Skeletal muscle cell (primary cell): ENCODE data around the gene OASL.

Experiments
- DNase-seq: peaks from one replicate; pipeline ENCODE4 v3.0.0-alpha.2; 2010; ENCODE audit warnings: low read depth
- H3K4me3 ChIP-seq: 2 replicates; pipeline ENCODE4 v1.5.1; 2011; ENCODE audit warnings: low read depth, mild to moderate bottlenecking, control low read depth, low read length, moderate library complexity

OASL gene

DNA sequence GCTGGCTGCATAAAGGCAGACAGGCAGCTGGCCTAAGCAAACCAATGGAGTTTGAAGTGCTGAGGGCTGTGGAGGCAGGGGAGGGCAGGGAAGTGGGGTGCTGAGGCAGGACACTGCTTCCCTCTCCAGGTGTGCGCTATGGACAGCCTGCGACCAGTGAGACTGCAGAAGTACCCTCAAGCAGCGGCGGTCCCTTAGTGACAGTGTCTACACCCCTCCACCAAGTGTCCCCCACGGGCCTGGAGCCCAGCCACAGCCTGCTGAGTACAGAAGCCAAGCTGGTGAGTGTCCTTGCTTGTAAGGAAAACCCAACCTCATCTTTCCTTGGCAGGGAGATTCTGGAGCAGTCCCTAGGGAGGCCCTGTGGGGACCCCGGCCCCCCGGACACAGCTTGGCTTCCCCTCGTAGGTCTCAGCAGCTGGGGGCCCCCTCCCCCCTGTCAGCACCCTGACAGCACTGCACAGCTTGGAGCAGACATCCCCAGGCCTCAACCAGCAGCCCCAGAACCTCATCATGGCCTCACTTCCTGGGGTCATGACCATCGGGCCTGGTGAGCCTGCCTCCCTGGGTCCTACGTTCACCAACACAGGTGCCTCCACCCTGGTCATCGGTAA lies 42.8 kb downstream of the OASL start:
- no peak for DNase-seq
- H3K4me3 ChIP-seq = no peak overlapping the region

- H3K4me3 ChIP-seq = no peak overlapping the region
- DNase-seq = no peak
Measured at GRCh38 chr12:120994589-120995337, 44.3 kb downstream of the OASL start.

- no peak for DNase-seq
- H3K4me3 ChIP-seq = no peak overlapping the region
Measured at GRCh38 chr12:120994059-120994458, 45.0 kb downstream of the OASL start.

DNA sequence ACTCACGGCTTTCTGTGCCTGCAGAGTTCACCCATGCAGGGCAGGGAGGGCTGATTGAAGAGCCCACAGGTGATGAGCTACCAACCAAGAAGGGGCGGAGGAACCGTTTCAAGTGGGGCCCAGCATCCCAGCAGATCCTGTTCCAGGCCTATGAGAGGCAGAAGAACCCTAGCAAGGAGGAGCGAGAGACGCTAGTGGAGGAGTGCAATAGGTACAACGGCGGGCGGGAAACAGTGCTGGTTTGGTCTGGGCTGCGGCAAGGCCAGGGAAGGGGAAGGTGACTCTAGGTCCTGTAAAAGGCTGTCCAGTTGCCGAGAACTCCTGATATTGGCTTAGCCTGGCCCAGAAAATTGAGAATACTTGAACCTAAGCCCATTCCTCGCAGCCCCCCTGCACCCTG lies 45.5 kb downstream of the OASL start:
- DNase-seq = no peak
- no peak overlapping the region for H3K4me3 ChIP-seq

DNA sequence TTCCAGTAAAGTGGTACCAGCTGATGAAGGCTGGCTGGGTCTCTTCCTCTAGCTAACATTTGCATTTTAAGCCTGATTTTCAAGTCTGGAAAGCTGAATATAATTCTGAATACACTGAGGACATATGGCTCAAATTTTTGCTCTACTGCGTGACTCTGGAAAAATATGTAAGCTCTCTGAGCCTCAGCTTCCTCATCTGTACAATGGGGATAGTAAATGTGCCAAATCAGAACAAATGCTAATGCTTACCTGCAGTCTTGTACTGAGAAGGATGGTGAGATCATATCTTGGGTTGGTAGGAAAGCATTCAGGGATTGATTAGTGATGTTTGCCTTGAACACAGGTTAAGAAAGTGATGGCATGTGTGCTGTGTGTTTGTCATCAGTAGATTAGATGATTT lies 46.1 kb downstream of the OASL start:
- DNase-seq = no peak

DNA sequence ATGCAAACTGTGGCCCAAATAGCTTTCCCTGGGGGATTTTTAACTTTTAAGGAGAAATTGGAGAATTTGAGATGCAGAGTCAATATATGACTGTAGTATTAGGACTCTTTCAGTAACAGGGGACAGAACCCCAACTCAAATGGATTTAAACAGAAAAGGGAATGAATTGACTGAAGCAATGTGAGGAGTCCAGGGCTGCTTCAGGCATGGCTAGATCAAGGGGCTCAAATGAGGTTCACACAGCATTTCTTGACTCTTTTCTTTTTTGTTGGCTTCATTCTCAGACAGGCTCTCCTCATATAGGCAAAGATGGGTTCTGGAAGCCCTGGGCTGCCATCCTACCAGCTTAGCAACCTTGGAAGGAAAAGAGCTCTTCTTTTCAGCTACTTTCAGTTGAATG lies 47.1 kb downstream of the OASL start:
- H3K4me3 ChIP-seq = no peak overlapping the region
- no peak for DNase-seq

More for the DNA sequence above, 46.1 kb downstream of the OASL start:
- H3K4me3 ChIP-seq = no peak overlapping the region

DNA sequence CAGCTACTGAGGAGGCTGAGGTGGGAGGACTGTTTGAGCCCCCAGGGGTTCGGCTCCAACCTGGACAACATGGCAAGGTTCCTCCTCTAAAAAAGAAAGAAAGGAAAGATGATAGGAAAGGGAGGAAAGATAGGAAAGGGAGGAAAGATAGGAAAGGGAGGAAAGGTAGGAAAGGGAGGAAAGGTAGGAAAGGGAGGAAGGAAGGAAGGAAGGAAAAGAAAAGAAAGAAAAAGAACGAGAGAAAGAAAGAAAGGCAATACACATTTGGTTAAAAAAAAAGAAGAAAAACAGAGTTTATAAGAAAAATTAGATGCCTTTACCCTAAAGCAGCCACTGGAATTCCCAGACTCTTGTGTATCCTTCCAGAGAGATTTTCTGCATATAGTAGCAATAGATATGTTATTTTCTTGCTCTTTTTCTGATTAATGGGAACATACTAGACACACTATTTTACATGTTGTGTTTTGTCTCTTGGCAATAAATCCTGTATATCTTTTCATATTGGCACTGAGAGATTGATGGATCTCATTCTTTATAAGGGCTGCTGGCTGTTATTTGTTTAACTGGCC lies 48.5 kb downstream of the OASL start:
- no peak overlapping the region for H3K4me3 ChIP-seq
- no peak for DNase-seq

DNA sequence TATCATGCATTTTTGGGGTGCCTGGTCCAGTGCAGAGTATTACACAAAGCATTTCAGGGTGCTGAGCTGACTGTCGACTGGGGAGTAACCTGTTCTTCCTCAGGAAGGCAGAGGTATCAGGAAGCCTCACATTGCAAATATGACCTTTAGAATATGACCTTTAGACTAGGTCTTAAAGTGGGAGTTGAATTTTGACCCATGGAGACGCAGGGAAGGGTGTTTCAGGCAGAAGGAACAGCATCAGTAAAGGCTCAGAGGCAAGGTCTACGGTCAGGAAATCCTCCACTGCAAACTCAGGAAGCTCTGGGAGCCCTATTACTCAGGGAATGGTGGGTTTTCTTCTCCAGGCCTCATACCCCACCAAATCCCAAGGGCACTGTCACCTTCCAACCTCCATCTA lies 49.4 kb downstream of the OASL start:
- no peak for DNase-seq
- H3K4me3 ChIP-seq = no peak overlapping the region

DNA sequence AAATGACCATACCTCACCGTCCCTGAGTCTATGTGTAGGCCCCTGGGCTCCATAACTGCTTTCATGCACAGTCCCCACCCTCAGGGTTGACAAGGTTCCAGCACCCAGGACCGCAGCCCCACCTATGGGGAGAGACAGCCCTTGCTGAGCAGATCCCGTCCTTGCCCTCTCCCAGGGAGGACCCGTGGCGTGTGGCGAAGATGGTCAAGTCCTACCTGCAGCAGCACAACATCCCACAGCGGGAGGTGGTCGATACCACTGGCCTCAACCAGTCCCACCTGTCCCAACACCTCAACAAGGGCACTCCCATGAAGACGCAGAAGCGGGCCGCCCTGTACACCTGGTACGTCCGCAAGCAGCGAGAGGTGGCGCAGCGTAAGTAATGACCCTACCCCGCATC lies 50.4 kb downstream of the OASL start:
- no peak for DNase-seq
- H3K4me3 ChIP-seq = no peak overlapping the region

GRCh38 chr12:120988234-120988633 lies 50.8 kb downstream of the OASL start:
- DNase-seq = no peak
- no peak overlapping the region for H3K4me3 ChIP-seq

DNA sequence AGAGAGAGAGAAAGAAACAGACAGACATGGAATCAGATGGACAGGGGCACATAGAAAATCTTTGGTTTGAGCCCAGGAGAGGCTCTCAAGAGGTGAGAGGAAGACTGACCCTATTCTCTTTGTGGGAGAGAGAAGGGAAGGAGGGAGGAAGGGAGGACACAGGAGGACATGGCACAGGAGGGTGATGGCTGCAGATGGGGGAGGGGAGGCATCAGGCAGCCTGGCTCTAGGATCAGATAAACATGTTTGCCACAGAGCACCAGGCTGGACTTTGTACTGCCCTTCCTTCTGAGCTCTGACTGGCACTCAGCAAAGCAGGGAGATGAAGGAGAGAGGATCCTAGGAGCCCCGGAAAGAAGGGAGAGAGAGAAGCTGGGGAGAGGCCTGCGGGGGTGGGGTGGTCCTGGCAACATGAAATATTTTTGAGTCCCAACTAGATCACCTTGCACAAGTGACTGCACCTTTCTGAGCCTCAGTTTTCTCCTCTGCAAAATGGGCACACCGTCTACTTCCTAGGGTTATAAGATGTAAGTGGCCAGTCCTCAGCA lies 54.6 kb downstream of the OASL start:
- no peak overlapping the region for H3K4me3 ChIP-seq
- DNase-seq = no peak

- no peak for DNase-seq
- H3K4me3 ChIP-seq = no peak overlapping the region
Measured at GRCh38 chr12:120983759-120984158, 55.3 kb downstream of the OASL start.

DNA sequence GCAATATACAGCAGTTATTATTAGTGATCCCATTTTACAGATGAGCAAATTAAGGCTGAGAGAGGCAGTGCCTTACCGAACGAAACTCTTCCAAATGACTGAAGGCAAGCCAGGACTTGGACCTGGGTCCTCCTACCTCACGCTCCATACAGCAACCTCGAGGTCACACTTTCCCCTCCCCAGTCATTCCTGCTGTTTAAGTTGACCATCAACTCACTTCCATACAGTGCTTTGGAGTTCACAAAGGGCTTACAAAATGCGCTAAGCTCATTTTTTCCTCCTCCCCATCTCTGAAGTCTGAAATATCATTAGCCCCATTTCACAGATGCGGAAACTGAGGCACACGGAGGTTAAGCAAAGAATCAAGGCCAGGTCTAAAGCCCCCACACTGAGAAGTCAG lies 56.4 kb downstream of the OASL start:
- H3K4me3 ChIP-seq = no peak overlapping the region
- DNase-seq = no peak

DNA sequence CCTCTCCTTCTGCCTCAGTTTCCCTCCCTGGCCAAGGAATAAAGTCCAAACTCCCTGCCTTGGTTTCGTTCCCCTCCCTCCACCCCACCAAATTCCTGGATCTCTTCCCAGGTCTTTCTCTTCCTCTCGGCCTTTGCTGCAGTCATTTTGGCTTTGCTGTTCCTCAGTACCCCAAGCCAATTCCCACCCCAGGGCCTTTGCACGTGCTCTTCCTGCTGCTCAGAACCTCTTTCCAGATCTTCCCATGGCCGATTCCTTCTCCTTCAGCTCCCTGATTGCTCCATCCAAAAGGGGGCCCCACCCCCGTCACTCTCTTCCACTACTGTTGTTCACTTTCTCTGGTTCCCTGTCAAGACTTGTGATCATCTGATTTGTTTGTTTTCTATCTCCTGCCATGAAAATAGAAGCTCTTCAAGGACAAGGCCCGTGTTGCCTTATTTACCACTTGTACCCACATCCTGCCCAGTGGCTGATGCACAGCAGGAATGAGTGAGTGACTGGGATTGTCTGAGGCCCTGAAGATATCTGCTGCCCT lies 57.6 kb downstream of the OASL start:
- H3K4me3 ChIP-seq = no peak overlapping the region
- DNase-seq = no peak

GRCh38 chr12:120980800-120981368 lies 58.2 kb downstream of the OASL start:
- no peak for DNase-seq
- H3K4me3 ChIP-seq = no peak overlapping the region

DNA sequence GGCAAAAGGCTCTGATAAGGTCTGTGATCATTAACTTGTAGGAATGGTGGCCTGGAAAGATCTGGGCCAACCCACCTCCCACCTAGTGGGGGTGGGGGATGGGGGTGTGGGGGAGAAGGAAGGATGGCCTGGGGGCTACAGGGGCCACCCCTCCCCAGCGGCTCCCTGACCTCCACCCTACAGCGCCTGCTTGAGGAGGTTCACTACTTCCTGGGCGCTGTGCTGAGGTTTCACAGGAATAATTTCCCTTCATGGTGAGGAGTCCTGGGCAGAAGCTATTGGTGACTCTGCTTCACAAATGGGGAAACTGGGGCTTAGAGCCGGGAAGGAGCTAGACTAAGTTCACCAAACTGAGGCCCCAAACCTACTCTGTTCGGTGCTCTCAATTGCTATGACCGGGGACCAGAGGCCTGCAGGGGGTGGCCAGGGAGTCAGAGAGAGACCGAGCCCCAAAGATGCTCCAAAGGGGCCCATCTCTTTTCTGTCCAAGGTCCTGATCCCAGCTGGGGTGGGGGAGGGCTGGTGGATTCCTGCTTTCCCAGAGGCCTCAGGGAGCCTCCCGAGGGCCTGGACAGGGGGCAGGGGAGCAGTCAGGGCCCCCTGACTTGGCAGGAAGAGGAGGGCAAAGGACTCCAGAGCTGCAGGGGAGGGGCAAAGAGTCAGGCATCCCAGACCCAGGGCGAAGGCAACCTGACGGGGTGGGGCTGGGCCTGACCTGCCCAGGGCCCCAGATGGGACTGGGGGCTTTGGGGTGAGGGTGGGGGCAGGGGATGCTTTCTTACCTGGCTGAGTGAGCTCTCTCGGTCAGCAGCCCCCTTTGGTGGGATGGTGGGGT lies 59.0 kb downstream of the OASL start:
- no peak overlapping the region for H3K4me3 ChIP-seq
- DNase-seq = no peak

- no peak for DNase-seq
- H3K4me3 ChIP-seq = no peak overlapping the region
Measured at GRCh38 chr12:120979220-120979861, 59.7 kb downstream of the OASL start.

GRCh38 chr12:120978296-120979219 lies 60.5 kb downstream of the OASL start, which contains the start of gene HNF1A:
HNF1A (plus strand) TSS chr12:120978543; CDS start chr12:120978769, 226 bp downstream.
- no peak for DNase-seq
- H3K4me3 ChIP-seq = no peak within 1 kb of the TSS
